HG02938 (cell line): ENCODE measurements around the gene TBKBP1.

Experiments used
- ATAC-seq: cut with Tn5 transposase; IDR thresholded peaks from one replicate; pipeline ENCODE4 v1.9.1; 2021; ENCODE audit warnings: mild to moderate bottlenecking, moderate library complexity; ENCODE audit not compliant: unreplicated experiment

Gene TBKBP1

GRCh38 chr17:47697906-47698711, 4.1 kb downstream of the TBKBP1 start:
- no peak for ATAC-seq

- no peak for ATAC-seq
Observed at GRCh38 chr17:47698749-47699535, 5.0 kb downstream of the TBKBP1 start.

- no peak for ATAC-seq
Observed at GRCh38 chr17:47699536-47699840, 5.5 kb downstream of the TBKBP1 start.

GRCh38 chr17:47700471-47701449, 6.8 kb downstream of the TBKBP1 start:
- no peak for ATAC-seq

- ATAC-seq = no peak
Observed at GRCh38 chr17:47701608-47702007, 7.6 kb downstream of the TBKBP1 start.

- no peak for ATAC-seq
Observed at GRCh38 chr17:47702391-47702995, 8.5 kb downstream of the TBKBP1 start.

GRCh38 chr17:47703191-47703591, 9.2 kb downstream of the TBKBP1 start:
- no peak for ATAC-seq

- no peak for ATAC-seq
Observed at GRCh38 chr17:47703671-47704070, 9.7 kb downstream of the TBKBP1 start.

GRCh38 chr17:47704116-47704515, 10.2 kb downstream of the TBKBP1 start:
- ATAC-seq = no peak

- ATAC-seq = no peak
Observed at GRCh38 chr17:47704736-47705135, 10.8 kb downstream of the TBKBP1 start.

GRCh38 chr17:47705536-47706530, 11.9 kb downstream of the TBKBP1 start:
- no peak for ATAC-seq

- no peak for ATAC-seq
Observed at GRCh38 chr17:47707056-47707804, 13.3 kb downstream of the TBKBP1 start.

- no peak for ATAC-seq
Observed at GRCh38 chr17:47707884-47708283, 13.9 kb downstream of the TBKBP1 start.

- no peak for ATAC-seq
Observed at GRCh38 chr17:47708312-47708863, 14.4 kb downstream of the TBKBP1 start.

- ATAC-seq = no peak
Observed at GRCh38 chr17:47708864-47709541, 15.0 kb downstream of the TBKBP1 start.

- no peak for ATAC-seq
Observed at GRCh38 chr17:47709594-47709993, 15.6 kb downstream of the TBKBP1 start.

- ATAC-seq = no peak
Observed at GRCh38 chr17:47711366-47712099, 17.6 kb downstream of the TBKBP1 start.
